Hepatocyte (in vitro differentiated cells): Measurements from ENCODE around the gene PRELID3B. TPM values are rescaled to one million over a fixed set of nuclear protein-coding genes. Genes with fewer than 3 reads are reported as not detected.

Experiments used
- DNase-seq: peaks from one replicate; pipeline ENCODE4 v3.0.0-alpha.2; 2016; ENCODE audit warnings: low spot score
- H2AFZ ChIP-seq: fragments of 200-600 bp; sonication (generic); 2 replicates; pipeline ENCODE4 v1.6.0; 2016; ENCODE audit warnings: antibody characterized with exemption, mild to moderate bottlenecking
- H3K27ac ChIP-seq: fragments of 200-600 bp; sonication (generic); 2 replicates; pipeline ENCODE4 v1.5.1; 2016; ENCODE audit warnings: mild to moderate bottlenecking
- H3K27me3 ChIP-seq: fragments of 200-600 bp; sonication (generic); 2 replicates; pipeline ENCODE4 v1.6.1; 2016
- H3K36me3 ChIP-seq: fragments of 200-600 bp; sonication (generic); replicated peaks from 2 replicates; pipeline ENCODE4 v1.5.1; 2016; ENCODE audit warnings: low read depth; ENCODE audit not compliant: insufficient read depth
- H3K4me1 ChIP-seq: fragments of 200-600 bp; sonication (generic); 2 replicates; pipeline ENCODE4 v1.5.1; 2016; ENCODE audit warnings: mild to moderate bottlenecking, moderate library complexity; ENCODE audit not compliant: insufficient read depth
- H3K4me2 ChIP-seq: fragments of 200-600 bp; sonication (generic); 2 replicates; pipeline ENCODE4 v1.6.0; 2016
- H3K4me3 ChIP-seq: fragments of 200-600 bp; sonication (generic); 2 replicates; pipeline ENCODE4 v1.5.1; 2016; ENCODE audit warnings: mild to moderate bottlenecking
- H3K79me2 ChIP-seq: fragments of 200-600 bp; sonication (generic); 2 replicates; pipeline ENCODE4 v1.6.0; 2017; ENCODE audit warnings: mild to moderate bottlenecking
- H3K9me2 ChIP-seq: fragments of 200-600 bp; sonication (generic); replicated peaks from 2 replicates; pipeline ENCODE4 v1.6.0; 2017; ENCODE audit warnings: mild to moderate bottlenecking; ENCODE audit not compliant: insufficient read depth
- H3K9me3 ChIP-seq: fragments of 200-600 bp; sonication (generic); 2 replicates; pipeline ENCODE4 v1.5.1; 2016; ENCODE audit warnings: low read depth, mild to moderate bottlenecking
- H4K20me1 ChIP-seq: fragments of 200-600 bp; sonication (generic); 2 replicates; pipeline ENCODE4 v1.6.0; 2016; ENCODE audit warnings: mild to moderate bottlenecking; ENCODE audit not compliant: insufficient read depth, poor library complexity, severe bottlenecking
- EZH2 ChIP-seq: fragments of 200-600 bp; sonication (generic); IDR thresholded peaks from 2 replicates; pipeline ENCODE4 v1.6.1; 2016; ENCODE audit warnings: antibody characterized with exemption, mild to moderate bottlenecking, borderline replicate concordance
- EZH2phosphoT487 ChIP-seq: fragments of 200-600 bp; sonication (generic); IDR thresholded peaks from one replicate; pipeline ENCODE4 v1.6.1; 2018; ENCODE audit warnings: antibody characterized with exemption, mild to moderate bottlenecking, low read depth, moderate library complexity; ENCODE audit not compliant: unreplicated experiment, severe bottlenecking
- WGBS: methylation state at CpG from one replicate; pipeline ENCODE4 v1.1.6; 2016; ENCODE audit warnings: low lambda C conversion rate; ENCODE audit errors: missing lambda C conversion rate; 5-methylcytosine and 5-hydroxymethylcytosine counted together
- polyA plus RNA-seq: library from polyadenylated mRNA; unstranded; fragments of >200 nt; fragmentation: Nextera tagmentation; extraction: Ambion mirVana; gene quantifications from 2 replicates; pipeline ENCODE4 v1.2.1, GENCODE V29; 2016
- total RNA-seq: library from RNA; depleted of rRNA; stranded (reverse); fragments of >200 nt; gene quantifications from 2 replicates; pipeline ENCODE4 v1.2.3, GENCODE V29; 2014
- TF ChIP-seq, protein P1 (sequence below): fragments of 200-600 bp; sonication (generic); IDR thresholded peaks from 2 replicates; pipeline ENCODE4 v1.5.1; 2016; ENCODE audit warnings: antibody characterized with exemption, mild to moderate bottlenecking; ENCODE audit not compliant: poor library complexity

PRELID3B gene
- total and polyA plus RNA-seq, 2 experiments from 2014 or later, result 38.2 to 75.7 TPM

- no peak for DNase-seq
- H3K4me1 ChIP-seq, result no peaks in the 10 kb centered on the region
- no peaks in the 10 kb centered on the region for H3K79me2 ChIP-seq
- no peaks in the 10 kb centered on the region for H3K9me2 ChIP-seq
- 49% methylated on average over 16 of the region's 16 CpGs for WGBS
- no peaks in the 10 kb centered on the region for H3K36me3 ChIP-seq
- H3K27ac ChIP-seq, result no peak overlapping the region
- H4K20me1 ChIP-seq, result no peaks in the 10 kb centered on the region
- H3K9me3 ChIP-seq, result no peaks in the 10 kb centered on the region
- H2AFZ ChIP-seq, result no peak overlapping the region
- no peak overlapping the region for H3K4me3 ChIP-seq
- no peak for TF ChIP-seq EZH2phosphoT487
- TF ChIP-seq, protein P1, sequence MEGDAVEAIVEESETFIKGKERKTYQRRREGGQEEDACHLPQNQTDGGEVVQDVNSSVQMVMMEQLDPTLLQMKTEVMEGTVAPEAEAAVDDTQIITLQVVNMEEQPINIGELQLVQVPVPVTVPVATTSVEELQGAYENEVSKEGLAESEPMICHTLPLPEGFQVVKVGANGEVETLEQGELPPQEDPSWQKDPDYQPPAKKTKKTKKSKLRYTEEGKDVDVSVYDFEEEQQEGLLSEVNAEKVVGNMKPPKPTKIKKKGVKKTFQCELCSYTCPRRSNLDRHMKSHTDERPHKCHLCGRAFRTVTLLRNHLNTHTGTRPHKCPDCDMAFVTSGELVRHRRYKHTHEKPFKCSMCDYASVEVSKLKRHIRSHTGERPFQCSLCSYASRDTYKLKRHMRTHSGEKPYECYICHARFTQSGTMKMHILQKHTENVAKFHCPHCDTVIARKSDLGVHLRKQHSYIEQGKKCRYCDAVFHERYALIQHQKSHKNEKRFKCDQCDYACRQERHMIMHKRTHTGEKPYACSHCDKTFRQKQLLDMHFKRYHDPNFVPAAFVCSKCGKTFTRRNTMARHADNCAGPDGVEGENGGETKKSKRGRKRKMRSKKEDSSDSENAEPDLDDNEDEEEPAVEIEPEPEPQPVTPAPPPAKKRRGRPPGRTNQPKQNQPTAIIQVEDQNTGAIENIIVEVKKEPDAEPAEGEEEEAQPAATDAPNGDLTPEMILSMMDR, result no peak
- H3K4me2 ChIP-seq, result no peak overlapping the region
- H3K27me3 ChIP-seq, result no peaks in the 10 kb centered on the region
Measured at GRCh38 chr20:59015812-59016711, 26.5 kb downstream of the PRELID3B start.

DNA sequence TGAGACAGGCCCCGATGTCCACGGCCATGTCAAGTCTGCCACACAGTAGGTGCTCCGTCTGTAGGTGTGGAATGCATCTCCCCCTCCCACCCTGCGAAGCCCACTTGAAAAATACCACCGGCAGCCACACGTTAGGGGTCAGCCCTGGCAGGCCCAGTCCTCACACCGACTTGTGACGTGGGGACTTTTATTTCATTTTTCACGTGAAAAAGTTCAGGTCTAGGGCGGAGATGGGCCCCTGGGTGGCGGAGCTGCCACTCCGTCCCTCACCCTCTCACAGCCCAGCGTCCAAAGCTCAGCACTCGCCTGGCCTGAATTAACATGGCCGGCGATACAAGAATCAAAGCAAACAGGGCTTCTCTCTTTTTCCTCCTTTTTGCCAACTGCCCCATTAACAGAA, 27.2 kb downstream of the PRELID3B start:
- Histone ChIP-seq H3K79me2 (no peaks in the 10 kb centered on the region), H2AFZ (no peak overlapping the region), H3K4me3 (no peak overlapping the region), H3K27ac (no peak overlapping the region), H3K4me1 (no peaks in the 10 kb centered on the region), H3K4me2 (no peak overlapping the region), H3K9me2 (no peaks in the 10 kb centered on the region), H3K9me3 (no peaks in the 10 kb centered on the region), H4K20me1 (no peaks in the 10 kb centered on the region), H3K36me3 (no peaks in the 10 kb centered on the region), H3K27me3 (no peaks in the 10 kb centered on the region)
- 90% methylated on average over 16 of the region's 16 CpGs for WGBS
- DNase-seq, result no peak
- TF ChIP-seq EZH2phosphoT487 (no peak), EZH2 (no peak)
- TF ChIP-seq, protein P1, result no peak

- Histone ChIP-seq H3K27me3 (no peaks in the 10 kb centered on the region), H3K4me3 (no peak overlapping the region), H3K9me2 (no peaks in the 10 kb centered on the region), H3K79me2 (no peaks in the 10 kb centered on the region), H4K20me1 (no peaks in the 10 kb centered on the region), H3K4me1 (no peaks in the 10 kb centered on the region), H3K9me3 (no peaks in the 10 kb centered on the region), H3K27ac (no peak overlapping the region), H2AFZ (no peak overlapping the region), H3K4me2 (no peak overlapping the region), H3K36me3 (no peaks in the 10 kb centered on the region)
- 92% methylated on average over 17 of the region's 17 CpGs for WGBS
- no peak for DNase-seq
- TF ChIP-seq EZH2phosphoT487 (no peak), EZH2 (no peak)
- TF ChIP-seq, protein P1, result no peak
Measured at GRCh38 chr20:59014680-59015389, 27.8 kb downstream of the PRELID3B start.
